GM19463 (cell line): ENCODE results near the gene B3GNT5.
"Not testable (repeated sequence)": the region's sequence is repeated elsewhere in the genome, so short reads cannot be mapped to it uniquely, and the experiment has no call there.

ENCODE experiments used
- ATAC-seq: cut with Tn5 transposase; IDR thresholded peaks from one replicate; pipeline ENCODE4 v1.9.1; 2021; ENCODE audit warnings: mild to moderate bottlenecking, moderate library complexity; ENCODE audit not compliant: unreplicated experiment

Gene B3GNT5

DNA sequence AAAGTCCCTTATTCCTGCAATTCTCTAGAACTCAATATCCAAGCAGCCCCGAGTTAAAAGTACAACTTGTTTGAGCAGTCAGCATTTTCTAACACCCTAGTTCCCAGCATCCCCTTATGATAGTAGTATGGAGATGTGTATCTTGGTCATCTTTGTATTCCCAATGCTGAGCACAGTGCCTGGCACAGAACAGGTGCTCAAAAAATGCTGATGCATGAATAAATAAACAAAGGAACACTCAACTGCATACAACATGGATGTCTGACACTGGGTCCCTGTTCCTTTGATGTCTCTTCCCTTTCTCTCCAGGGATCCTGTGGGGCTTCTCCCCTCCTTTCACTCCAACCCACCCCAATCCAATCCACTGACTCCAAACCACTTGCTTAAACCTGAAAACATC lies 23.9 kb upstream of the B3GNT5 start:
- no peak for ATAC-seq

DNA sequence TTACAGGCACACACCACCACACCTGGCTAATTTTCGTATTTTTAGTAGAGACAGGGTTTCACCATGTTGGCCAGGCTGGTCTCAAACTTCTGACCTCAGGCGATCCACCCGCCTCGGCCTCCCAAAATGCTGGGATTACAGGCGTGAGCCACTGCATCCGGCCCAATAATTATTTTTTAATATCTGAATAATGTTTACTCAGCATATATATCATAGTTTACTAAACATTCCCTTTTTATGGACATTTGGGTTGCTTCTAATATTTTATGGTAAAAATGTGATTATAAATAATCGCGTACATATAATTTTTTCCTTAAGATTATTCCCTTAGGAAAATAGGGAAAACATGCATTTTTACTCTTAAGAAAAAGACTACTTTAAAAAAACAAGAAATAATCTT lies 22.8 kb upstream of the B3GNT5 start:
- ATAC-seq = not testable (repeated sequence)

DNA sequence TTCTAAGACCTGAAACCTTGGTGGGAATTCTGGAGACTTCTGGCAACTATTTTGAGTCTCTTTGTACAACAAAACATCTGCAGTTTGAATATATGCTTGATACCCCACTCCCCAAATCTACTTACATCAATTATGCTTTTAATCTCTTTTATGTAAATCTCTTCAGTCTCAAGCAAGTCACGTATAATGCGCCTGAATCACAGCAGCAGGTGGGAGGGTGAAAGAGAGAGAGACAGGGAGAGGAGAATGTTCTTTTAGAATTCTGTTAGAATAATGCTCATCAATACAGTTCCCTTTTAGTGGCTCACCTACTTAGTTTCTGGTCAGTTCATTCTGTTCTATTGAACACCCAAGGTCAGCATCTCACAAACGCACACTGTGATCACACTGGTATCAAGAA lies 22.2 kb upstream of the B3GNT5 start:
- ATAC-seq = no peak

DNA sequence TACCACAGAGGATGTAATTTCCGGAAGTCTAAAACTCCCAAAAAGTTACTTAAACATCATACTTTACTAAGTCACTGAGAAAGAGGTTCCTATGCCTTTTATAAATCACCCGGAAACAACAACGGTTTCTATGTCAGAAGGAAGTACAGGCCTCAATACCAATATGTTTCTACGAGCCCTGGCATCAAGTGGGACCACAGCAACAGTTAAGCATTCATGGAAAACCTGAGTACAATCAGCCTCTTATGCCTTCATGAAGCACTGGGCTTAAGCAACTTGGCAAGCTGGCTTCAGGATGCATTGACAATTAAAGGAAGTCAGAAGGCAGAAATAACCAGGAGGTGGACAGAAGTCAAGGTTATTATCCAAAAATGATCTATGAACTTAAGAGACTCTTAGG lies 19.1 kb upstream of the B3GNT5 start:
- ATAC-seq = no peak

DNA sequence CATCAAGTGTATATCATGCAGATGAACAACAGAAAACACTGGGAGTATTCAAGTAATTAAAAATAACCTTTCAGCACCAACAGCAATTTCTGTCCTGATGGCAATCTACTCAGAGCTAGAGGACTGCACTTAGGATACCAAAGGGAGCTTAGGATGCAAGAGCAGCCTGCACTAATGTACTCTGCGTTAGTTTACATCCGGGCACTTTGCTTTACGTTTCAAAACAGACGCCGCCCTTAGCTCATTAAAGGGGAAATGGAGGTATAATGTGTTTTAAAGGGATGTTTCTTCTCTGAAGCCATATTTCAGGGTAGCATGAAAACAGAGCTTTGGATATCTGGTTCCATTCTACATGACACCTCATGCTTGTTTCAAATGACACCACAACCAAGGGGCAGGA lies 14.0 kb upstream of the B3GNT5 start:
- ATAC-seq = no peak

DNA sequence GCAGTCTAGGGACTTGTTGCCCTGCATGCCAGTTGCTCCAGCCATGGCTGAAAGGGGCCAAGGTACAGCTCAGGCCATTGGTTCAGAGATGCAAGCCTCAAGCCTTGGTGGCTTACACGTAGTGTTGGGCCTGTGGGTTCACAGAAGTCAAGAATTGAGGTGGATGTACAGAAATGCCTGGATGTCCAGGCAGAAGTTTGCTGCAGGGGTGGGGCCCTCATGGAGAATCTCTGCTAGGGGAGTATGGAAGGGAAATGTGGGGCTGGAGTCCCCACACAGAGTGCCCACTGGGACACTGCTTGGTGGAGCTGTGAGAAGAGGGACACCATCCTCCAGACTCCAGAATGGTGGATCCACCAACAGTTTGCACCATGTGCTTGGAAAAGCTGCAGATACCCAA lies 10.6 kb upstream of the B3GNT5 start:
- no peak for ATAC-seq

DNA sequence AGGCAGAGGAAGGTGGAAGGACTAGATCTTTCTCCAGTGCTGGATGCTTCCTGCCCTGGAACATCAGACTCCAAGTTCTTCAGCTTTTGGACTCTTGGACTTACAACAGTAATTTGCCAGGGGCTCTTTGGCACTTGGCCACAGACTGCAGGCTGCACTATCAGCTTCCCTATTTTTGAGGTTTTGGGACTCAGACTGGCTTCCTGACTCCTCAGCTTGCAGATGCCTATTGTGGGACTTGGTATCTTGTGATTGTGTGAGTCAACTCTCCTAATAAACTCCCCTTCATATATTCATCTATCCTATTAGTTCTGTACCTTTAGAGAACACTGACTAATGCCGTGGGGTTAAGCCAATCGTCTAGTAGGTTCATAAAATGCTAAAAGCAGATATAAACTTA lies 8.8 kb upstream of the B3GNT5 start:
- no peak for ATAC-seq

DNA sequence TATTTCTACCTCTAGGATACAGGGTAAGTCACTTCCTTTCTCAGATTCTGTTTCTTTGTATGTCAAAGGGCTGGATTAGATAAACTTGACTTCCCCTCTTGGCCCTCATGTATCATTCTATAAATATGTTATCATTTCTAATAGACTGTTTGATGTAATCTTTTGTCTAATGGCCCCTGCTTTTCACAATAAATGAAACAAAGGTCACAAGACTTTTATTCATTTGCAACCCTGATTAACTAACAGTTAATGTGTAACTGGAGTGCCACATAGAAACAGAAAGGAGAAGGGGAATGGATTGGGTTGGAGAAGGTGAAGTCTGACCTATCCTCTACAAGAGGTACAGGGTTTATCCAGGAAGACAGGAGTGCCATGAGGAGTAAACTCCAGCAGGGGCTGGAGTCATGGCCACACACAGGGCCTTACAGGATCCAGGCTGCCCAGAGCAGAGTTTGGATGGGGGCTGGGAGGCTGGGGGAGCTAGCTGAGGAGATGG lies 8.0 kb upstream of the B3GNT5 start:
- ATAC-seq = no peak

DNA sequence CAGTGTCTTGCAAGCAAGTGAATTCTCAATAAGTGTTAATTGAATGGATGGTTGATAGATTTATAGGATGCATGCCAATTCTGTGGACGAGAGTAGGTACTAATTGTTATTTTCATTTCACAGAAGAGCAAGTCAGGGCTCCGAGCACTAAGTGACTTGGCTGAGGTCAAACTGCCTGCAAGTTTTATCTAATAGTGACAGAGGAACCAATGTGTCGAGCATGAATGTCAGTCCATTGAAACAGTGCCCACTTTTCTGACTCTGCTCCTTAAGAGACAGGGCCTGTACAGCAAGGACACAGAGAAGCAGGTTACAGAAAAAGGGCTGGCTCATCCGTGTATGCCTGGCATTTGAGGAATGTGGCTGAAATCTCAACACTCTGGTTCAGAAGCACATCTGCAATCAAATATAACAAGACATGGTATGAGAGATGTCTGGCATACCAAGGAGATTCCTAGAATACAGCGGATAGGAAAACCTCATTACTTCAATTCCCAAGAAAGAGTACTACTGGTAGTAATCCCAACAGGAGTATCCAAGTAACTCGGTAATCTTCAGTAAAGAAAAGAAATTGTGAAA lies 6.0 kb upstream of the B3GNT5 start:
- ATAC-seq = no peak

DNA sequence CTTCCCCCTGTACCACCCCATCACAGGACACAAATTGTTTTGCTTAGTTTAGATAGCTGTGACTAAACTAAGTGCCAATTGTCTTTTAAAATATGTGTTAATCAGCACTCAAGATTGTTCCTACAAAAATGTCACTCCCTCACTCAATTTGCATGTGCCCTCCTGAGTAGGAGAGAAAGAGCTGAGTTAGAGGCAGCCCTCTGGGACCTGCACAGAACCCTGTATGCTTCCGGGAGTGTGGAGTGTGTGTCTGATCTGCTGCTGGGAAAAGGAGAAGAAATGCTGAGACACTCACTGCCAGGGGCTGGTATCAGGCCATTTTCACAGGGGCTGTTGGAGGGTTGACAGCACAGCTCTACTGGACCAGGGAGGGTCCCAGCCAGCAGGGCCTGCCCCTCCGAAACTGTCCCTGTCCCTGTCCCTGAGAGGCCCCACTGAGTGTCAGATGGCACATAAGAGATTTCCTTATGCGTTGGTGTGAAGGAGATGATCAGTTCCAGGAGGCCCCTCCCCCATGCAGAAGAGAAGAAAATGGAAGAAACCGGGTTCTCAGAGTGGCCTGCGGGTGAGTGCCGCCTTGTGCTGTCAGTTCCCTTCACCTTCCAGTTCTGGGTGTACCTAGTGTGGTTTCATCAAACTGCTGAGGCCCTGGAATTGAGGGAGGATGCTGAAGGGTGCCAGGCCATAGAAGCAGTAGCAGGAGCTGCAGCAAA lies 3.9 kb upstream of the B3GNT5 start:
- no peak for ATAC-seq

DNA sequence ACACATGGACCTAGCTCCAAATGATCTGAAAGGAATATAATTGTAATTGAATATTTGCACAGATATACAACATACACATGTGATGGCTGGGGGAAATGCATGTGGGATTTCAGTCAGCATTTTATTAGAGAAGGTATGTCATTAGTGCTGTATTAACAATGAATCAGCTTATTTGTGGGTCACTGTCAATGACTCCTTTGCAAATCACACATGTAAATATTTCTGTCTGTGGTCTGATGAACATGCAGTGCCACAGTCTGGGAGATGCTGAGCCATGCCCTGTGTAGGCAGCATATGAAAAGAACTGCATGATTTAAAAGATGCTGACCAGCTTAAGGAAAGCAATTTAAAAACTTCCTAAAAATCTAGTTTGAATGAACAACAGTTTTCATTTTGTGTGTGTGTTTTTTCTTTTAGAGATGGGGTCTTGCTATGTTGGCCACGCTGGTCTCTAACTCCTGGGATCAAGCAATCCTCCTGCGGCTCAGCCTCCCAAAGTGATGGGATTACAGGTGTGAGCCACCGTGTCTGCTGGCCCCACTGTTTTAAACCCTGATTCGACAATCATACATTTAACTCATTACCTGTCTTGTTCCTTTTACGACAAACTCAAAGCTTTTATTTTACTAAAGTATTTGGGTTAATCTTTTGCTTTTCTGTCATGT lies 803 bp upstream of the B3GNT5 start:
- no peak for ATAC-seq

DNA sequence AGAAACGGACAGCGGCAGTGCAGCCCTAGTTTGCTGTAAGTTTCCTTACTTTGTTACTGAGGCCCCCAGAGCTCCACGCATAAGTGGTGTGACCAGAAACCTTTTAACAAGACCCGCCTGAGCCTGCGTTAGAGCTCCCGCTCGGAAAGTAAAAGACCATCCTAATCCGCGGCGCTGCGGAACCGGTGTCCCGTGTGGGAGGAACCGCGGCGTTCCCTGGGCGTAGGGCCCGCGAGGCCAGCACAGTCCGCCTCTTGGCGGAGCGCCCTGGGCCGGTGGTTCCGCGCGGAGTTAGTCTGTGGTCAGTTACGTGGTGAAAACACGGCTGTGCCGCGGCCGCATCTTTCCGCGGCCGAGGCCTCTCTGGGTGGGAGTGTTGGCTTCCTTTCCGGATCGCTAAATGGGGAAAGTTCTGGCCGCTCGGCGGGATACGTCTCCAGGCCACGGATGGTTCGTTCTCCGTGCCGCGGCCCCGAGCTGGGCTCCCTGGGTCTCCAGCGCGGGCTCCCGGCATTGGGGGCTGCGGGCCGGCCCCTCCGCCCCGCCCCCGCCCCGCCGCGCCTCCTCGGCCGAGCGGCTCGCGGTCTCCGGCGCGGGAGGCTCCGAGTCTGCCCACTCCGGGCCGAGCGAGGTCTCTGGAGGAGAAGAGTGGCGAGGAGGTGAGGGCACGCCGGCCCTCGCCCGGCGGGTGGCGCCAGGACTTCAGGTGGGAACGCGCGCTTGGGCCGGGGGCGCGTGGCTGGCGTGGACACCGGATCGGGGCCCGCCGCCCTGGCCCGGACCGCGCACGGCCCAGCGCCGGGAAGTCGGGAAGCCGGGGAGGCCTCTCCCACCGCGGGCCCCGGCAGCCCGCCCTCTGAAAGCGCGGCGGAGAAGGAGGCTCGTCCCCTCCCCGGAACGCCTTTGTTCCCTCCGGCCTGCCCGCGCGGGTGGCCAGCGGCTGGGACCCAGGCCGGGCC lies 754 bp downstream of the B3GNT5 start:
- ATAC-seq = no peak

DNA sequence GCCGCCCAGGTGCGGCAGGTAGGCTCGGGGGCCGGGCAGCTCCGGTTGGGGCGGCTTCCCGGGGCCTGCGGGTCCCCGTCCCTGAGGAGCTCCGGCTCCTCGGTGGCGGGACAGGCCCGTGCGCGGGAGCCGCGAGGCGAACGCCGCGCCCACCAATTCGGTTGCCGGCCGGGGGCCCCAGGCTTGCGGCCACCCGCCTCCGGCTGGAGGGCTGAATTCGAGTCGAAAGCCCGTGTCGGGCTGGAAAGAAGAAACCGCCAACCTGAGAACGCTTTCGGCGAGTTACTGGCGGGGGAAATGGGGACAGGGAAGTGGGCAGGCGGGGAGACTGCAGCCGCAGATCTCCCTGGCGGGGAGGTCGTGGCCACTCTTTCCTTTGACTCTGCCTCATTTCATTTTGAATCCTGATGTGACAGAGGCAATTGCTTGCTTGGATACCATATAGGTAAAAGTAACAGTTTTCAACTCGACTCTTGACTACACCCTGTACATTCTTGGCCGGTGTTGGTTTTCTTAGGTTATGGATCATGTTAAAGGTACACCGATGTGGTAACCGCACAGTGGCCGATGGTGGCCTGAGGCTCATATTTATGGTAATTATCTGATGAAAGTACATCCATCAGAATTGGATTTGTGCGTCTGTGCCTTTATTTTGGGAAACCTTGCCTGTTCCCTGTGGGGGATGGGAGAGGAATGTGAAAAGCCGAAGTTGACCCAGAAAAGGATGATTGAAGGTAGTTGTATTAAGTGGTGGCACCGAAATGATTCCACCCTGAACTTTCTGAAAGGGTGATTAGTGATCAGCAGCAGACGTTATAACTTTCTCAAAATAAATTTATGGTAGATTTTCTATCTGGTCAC lies 1.7 kb downstream of the B3GNT5 start:
- ATAC-seq = no peak

DNA sequence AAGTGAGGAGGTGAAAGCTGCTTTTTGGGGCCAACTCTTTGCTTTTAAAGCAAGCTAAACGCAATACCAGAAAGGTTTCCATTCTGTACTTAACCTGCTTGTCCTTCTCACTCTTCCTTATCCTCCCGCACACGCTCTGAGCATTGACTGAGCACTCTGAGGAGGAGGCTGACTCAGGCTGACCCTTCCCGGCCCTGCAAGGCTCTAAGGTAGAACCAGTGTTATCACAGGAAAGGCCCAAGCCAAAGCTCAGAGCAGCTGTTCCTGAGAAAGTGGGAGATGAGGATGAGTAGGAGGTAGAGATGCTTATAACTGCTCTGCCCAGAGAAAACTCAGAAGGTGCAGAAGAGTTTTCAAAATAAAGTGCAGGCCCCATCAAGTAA lies 2.3 kb downstream of the B3GNT5 start:
- no peak for ATAC-seq

DNA sequence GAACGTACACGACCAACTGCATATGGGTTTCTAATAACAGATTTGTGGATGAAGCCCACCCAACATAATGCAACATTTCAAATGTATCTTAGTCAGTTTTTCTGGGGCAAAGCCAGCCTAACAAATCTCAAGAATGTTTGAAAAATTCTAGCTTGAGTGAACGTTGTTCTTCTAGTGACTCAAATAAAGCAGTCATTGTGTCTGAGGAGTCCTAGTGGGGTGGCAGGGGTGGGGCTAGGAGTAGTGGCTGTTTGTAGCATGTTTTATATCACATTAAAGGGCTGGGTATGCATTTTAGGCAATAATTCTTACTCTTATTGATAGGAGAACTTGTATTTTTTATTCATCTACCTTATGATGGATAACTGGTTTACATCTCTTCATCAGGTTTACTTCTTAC lies 6.0 kb downstream of the B3GNT5 start:
- no peak for ATAC-seq

DNA sequence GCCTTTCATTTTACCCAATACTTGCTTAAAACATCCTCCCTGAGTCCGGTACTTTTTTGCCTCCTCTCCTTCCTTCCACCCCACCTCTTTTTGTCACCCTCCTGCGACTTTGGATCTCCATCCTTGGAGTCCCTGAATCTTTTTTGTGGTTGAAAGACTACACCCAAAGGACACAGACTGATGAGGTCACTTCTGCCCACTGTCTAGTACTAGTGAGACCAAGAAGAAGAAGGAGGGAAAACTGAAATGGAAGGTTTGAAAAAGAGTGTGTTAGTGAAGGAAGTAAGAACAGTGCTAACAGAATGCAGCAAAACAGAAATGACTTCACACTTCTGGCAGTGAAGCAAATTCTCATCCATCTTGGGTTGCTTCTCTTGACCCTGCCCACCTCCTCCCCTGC lies 6.6 kb downstream of the B3GNT5 start:
- ATAC-seq = no peak

DNA sequence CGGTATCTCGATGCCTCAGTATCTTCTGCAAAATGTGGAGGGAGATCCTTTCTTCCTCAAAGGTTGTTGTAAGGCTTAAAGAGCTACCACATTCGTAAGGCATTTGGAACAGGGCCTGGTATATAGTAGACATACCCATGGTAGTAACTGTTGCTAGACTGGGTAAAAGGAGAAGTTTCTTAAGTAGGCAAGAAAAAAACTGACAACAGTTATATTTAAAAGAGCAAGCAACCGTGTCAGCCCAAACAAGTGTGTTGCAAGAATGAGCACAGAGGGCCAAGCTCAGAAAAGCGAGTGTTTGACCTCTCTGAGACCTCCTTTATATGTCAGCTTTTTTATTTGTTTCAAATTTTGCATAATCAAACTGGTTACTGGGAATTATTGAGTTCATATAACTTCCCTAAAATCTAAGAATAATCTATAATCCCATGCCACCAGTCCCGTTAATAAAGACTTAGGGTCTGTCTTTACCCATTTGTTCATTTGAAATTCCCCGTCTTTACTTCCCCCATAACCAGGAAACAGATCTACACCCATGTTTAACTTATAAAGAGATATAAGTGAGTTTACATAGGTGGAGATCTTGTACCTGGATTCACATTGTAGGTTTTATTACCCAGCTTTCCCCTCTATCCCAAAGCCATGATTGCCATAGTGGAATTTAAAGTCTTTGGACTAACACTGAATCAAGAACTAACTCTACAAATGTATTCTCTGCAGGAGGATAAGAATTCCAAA lies 7.3 kb downstream of the B3GNT5 start:
- ATAC-seq = no peak

DNA sequence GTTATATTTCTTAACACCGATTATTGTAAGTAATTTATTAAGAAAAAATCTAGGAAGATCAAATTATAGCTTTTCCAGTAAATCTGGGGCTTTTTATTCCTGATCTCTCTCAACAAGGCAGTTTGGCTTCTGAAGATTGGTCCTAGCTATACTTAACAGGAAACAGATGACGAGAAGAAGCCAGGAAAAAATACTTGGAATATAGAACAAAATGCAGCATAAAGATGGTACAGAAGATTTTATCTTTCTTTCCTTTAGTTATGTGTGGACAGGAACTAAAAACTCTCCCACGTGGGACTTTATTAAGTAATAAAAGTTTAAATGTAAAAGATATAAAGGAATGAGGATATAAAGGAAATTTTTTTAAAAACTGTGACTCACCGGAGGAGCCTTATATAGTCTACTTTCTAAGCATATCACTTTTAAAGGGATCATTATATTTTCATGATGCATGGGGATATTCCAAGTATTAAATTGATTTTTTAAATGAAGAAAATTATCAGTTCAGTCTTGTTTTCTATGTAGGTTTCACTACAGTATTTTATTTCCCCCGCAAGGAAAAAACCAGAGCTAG lies 8.2 kb downstream of the B3GNT5 start:
- no peak for ATAC-seq

DNA sequence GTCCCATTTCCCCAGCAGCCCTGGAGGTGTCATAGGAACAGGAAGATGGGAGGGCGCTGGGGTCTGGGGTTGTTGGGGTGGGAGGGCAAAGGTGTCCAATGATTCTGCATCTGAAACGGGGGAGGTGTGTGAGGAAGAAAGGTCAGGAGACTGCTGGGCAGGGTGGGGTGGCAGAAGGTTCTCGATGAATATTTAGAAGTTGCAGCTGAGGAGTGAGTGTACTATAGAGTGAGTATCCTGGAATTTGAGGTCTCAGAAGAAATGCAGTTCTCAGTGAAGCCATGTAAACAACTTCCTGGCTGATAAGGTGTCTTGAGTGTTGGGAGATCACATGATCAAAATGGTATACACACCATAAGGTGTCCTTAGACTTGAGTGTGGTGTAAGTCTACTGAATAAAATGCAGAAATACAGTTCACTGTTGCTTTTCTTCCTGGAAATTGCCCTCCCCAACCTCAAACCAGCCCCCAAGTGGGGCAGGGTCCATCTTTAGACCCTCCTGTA lies 9.9 kb downstream of the B3GNT5 start:
- ATAC-seq = no peak
